Tongue (tissue), 2 donors: Measurements from ENCODE around the gene KDM1A. TPM values are rescaled to one million over a fixed set of nuclear protein-coding genes. Genes with fewer than 3 reads are reported as not detected.

Source experiments
- DNase-seq: peaks from one replicate; pipeline ENCODE4 v3.0.0-alpha.2; 2015
- total RNA-seq: library from RNA; depleted of rRNA; stranded (reverse); fragments of >200 nt; gene quantifications from one replicate; pipeline ENCODE4 v1.2.3, GENCODE V29; 2014

Gene KDM1A
- total RNA-seq, 1 donor from 2014 or later, result 98.1 TPM

GRCh38 chr1:23013657-23014056 lies 5.6 kb upstream of the KDM1A start:
- DNase-seq, result peak; percentile 40

- DNase-seq, result no peak
These were observed 591 bp upstream of the KDM1A start for GRCh38 chr1:23018661-23019093.

DNA sequence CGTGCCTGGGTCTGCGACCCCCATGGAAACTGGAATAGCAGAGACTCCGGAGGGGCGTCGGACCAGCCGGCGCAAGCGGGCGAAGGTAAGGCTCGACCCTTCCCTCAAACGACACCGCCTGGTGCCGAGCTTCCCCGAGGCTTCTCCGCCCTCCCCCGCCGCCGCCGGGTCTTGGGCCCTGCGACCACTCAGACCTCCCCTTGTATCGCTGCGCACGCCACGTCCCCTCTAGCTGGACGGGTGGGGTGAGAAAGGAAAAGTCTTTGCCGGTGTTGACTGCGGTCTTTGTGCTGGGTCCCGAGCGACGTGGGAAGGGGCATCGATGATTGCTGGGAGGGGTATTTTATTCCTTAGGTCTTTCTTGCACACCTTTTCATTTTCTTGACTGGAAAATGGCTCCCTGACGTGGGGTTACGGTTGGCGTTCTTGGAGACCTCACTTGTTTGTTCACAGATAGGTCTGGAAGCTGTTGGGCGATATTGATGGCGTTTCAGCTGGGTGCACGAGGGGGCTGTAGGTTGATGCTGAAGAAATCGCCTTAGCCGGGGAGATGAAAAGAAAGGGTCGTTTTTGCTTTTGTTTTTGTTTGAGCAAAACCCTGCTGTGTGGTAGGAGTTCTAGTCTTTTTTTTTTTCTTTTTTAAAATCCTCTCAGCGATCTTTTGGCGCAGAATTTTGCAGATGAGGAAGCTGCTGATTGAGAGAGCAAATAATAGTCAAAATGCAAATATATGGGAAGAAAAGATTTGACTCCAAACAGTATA lies 776 bp downstream of the KDM1A start:
- DNase-seq, result peak; percentile 69

GRCh38 chr1:23020706-23021405 lies 1.6 kb downstream of the KDM1A start:
- peak; percentile 15 for DNase-seq

DNA sequence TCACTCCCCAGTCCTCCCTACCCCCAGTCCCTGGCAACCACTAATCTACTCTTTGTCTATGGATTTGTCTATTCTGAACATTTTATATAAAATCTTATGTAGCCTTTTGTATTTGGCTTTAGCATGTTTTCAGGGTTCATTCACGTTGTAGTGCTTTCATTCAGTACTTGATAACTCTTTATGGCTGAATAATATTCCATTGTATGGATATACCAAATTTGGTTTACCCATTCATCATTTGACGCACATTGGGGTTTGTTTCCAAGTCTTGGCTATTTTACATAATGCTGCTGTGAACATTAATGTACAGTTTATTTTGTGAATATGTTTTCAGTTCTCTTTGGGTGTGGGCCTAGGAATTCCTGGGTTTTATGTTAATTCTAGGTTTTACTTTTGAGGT lies 2.6 kb downstream of the KDM1A start:
- no peak for DNase-seq

GRCh38 chr1:23023174-23023845 lies 4.0 kb downstream of the KDM1A start:
- no peak for DNase-seq

DNA sequence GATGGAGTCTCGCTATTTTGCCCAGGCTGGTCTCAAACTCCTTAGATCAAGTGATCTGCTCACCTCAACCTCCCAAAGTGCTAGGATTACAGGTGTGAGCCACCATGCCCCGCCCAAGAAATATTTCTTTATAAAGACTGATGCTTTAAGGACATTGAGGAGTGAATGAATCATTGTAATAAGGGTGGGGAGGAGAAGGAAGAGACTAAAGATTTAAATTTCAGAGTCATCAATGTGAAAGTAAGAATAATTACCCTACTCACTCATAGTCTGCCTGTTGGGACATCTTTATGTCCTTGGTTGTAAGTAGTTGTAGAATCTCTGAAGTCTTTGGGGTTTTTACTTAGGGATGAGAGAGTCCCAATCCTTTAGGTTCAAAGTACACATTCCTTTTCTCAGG lies 7.3 kb downstream of the KDM1A start:
- no peak for DNase-seq

- DNase-seq, result no peak
These were observed 8.2 kb downstream of the KDM1A start for GRCh38 chr1:23027352-23027907.

GRCh38 chr1:23029337-23029736 lies 10.1 kb downstream of the KDM1A start:
- DNase-seq, result no peak

- no peak for DNase-seq
These were observed 16.7 kb downstream of the KDM1A start for GRCh38 chr1:23035823-23036452.

DNA sequence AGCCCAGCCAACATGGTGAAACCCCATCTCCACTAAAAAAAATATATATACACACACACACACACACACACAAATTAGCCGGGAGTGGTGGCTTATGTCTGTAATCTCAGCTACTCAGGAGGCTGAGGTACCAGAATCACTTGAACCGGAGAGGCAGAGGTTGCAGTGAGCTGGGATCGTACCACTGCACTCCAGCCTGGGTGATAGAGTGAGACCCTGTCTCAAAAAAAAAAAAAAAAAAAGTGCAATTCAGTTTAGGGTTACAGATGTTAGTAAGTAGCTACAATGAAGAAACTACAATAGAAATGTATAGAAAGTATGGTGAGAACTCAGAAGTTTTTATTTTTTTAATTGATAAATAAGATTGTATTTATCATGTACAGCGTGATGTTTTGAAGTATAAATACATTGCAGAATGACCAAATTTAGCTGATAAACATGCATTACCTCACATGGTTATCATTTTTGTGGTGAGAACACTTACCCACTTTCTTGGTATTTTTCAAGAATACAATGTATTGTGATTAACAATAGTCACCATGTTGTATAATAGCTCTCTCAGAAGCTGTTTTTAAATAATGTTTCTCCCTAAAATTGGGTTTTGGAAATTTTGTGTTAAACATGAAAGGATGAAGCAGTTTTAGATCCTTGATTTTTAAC lies 17.9 kb downstream of the KDM1A start:
- DNase-seq, result no peak

- DNase-seq, result no peak
These were observed 20.1 kb downstream of the KDM1A start for GRCh38 chr1:23039308-23039826.

DNA sequence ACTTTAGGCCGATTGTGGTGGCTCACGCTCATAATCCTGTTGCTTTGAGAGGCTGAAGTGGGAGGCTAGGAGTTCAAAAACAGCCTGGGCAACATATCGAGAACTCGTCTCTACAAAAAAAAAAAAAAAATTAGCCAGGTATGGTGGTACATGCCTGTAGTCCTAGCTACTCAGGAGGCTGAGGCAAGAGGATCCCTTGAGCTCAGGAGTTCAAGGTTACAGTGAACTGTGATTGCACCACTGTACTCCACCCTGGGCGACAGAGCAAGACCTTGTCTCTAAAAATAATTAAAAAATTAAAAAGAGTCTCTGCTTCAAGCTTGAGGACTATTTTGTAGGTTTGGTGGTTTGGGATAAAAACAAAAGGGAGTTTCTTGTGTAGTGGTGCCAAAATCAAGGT lies 21.2 kb downstream of the KDM1A start:
- no peak for DNase-seq

- DNase-seq, result no peak
These were observed 24.8 kb downstream of the KDM1A start for GRCh38 chr1:23044035-23044434.

DNA sequence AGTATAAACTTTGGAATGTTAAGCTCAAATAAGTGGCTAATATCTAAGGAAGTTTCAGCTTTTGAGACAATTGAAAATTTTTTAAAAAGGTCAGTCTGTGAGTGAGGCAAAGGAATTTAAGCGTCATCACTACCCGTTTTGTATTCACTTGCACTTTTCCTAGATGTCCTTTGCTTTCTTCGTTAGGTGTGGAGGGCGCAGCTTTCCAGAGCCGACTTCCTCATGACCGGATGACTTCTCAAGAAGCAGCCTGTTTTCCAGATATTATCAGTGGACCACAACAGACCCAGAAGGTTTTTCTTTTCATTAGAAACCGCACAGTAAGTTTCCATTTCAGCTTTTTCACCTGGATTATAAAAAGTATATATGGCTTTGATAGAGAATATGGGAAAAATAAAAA lies 30.9 kb downstream of the KDM1A start:
- DNase-seq, result no peak

DNA sequence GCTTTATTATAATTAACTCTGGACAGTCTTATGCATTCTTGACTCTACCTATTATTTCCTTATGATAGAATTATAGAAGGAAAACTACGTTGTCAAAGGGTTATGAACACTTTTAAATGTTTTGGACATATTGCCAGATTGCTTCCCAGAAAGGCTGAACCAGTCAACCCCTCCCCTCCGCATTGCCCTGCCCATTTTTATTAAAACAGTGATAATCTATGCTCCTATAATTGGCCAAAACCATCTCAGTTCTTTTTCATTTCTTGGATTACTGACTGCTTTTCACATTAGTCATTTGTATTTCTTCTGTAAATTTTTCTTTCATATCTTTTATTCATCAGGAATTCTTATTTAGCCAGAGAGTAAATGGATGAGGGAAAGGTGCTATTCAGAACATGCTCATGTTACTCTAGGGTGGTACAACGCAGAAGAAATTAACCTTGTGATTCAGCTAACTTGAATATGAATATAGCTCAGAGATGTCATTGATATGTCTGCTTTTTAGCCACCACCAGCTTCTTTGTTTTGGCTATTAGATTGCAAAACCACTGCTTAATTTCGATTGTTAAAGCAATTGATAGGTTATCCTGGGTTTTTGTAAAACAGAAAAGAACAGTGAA lies 32.1 kb downstream of the KDM1A start:
- DNase-seq, result no peak

- DNase-seq, result no peak
These were observed 38.0 kb downstream of the KDM1A start for GRCh38 chr1:23057301-23057700.

DNA sequence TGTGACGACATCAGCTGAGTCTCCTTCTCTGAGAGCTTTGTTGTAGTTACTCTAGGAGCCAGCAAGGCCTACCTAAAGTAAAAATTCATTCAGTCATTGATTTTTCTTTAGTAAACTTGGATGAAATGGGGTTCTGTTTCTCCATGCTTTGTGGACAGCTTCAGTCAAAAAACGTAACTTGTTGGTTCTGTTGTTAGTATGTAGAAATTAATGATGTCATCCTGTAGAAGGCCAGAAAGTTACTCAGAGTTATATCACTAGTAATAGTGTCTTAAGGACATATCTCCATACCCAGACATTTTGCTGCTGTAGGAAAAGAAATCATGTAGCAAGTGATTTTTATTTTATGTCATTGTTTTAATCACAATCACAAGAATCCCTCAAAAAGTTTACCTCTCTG lies 43.0 kb downstream of the KDM1A start:
- DNase-seq, result no peak

DNA sequence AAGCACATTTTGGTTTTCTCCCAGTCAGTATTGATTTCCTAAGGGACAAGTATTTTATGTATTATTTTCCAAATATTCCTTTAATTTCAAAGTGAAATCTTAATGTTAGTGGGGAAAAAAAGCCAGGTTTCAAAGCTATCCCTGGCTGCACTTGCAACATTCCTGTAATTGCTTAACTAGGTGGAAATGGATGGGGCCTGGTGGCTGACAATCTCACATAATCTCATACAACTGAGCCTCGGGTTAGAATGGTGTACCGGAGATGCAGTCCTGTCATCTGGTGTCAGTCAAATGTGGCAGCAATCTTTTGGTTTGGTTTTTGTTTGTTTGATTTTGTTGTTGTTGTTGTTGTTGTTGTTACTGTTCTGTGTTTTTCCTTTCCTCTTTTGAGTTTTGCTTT lies 46.1 kb downstream of the KDM1A start:
- DNase-seq, result no peak

DNA sequence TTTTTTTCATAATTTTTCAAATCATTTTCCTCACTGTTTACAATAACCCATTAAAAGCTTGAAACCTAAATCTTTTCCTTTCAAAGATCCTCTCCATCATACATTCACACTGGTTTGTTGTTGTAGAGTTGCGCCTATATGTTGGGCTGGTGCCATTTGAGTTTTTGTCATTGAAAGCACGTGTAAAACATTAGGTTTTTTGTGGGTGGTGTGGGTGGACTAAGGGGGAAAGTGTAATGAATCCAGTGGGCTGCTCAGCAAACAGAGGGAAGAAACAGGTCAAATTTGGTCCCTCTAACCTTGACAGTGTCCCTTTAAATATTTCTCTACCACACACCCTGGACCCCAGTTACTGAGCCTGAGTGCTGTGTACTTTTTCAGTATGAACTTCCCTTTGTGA lies 46.8 kb downstream of the KDM1A start:
- DNase-seq, result no peak

DNA sequence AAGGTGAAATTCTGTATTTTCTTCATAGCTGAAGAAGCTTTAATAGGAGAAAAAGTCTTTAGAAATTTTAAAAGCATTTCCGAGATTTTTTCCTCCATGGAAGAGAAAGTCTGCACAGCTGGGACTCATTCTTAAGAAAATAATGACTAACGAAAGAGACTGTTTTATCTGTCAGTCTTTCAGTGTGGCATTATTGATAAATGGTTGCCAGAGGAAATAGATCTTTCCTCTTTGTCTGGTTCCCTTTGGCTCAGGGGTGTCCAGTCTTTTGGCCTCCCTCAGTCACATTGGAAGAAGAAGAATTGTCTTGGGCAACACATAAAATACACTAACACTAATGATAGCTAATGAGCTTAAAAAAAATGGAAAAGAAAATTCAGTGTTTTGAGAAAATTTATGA lies 49.9 kb downstream of the KDM1A start:
- no peak for DNase-seq
